ENCODE data around the gene NEDD8. TPM values are rescaled to one million over a fixed set of nuclear protein-coding genes. Genes with fewer than 3 reads are reported as not detected.

NEDD8 gene
- total RNA-seq, 1 donor from 2014 or later = 132 TPM

- DNase-seq = no peak
- TF ChIP-seq, protein P1, sequence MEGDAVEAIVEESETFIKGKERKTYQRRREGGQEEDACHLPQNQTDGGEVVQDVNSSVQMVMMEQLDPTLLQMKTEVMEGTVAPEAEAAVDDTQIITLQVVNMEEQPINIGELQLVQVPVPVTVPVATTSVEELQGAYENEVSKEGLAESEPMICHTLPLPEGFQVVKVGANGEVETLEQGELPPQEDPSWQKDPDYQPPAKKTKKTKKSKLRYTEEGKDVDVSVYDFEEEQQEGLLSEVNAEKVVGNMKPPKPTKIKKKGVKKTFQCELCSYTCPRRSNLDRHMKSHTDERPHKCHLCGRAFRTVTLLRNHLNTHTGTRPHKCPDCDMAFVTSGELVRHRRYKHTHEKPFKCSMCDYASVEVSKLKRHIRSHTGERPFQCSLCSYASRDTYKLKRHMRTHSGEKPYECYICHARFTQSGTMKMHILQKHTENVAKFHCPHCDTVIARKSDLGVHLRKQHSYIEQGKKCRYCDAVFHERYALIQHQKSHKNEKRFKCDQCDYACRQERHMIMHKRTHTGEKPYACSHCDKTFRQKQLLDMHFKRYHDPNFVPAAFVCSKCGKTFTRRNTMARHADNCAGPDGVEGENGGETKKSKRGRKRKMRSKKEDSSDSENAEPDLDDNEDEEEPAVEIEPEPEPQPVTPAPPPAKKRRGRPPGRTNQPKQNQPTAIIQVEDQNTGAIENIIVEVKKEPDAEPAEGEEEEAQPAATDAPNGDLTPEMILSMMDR (IDR thresholded peaks at IDR 0.05) = no peak
- Histone ChIP-seq H3K4me1 (peaks cover 13% of the 10 kb centered on the region), H3K4me3 (peak overlapping the region; percentile 44), H3K27ac (peak overlapping the region; percentile 60), H3K27me3 (ENCODE audit: low read depth) (no peaks in the 10 kb centered on the region), H3K36me3 (peaks cover 76% of the 10 kb centered on the region), H3K9me3 (no peaks in the 10 kb centered on the region)
- ATAC-seq = peak in 1 of 2 donors; percentile 8
- intact Hi-C loops (cut with DNase I) = no loop called here
Observed at GRCh38 chr14:24172261-24172860, 59.8 kb downstream of the NEDD8 start.

DNA sequence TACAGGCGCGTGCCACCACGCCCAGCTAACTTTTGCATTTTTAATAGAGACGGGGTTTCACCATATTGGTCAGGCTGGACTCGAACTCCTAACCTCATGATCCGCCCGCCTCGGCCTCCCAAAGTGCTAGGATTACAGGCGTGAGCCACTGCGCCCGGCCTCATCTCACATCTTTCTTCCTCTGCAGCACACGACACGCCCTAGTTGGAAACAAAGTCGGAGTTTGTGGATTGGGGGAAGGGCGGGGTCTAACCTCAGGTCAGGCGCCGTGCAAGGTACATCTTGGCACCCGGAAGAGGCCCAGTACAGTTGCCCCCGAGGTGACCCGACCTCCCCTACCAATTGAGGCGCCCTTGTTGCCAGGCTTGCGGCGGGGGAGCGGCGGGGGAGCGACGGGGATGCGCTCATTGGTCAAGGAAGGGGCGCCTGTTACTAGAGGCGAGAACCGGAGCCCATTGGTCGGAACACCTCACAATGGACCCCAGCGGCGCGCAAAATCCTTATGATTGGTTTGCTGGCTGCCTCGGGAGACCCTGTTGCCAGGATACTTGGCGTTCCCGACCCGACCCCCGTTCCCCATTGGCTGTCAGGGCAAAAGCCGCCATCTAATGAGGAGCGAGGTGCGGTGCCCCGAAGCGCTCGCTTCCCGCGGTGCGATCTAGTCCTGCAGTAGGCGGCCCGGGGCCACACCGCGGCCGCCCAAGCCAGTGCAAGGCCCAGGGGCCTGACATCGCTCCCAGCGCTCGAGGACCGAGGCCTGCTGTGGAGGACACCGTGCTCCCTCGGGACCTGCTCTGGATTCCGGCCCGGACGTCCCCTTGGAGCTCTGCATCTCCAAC lies 60.5 kb downstream of the NEDD8 start, which contains the start of gene REC8:
Gene REC8, plus strand, starts transcription at position 659 of the 839 bp plus-strand sequence. CDS start 473 bp downstream, outside the sequence.
- intact Hi-C loops (cut with DNase I) = no loop called here
- Histone ChIP-seq H3K9me3 (no peaks in the 10 kb centered on the region), H3K27ac (peak within 1 kb of the TSS; percentile 60), H3K4me3 (peak within 1 kb of the TSS; percentile 44), H3K36me3 (peaks cover 76% of the 10 kb centered on the region), H3K27me3 (ENCODE audit: low read depth) (no peaks in the 10 kb centered on the region), H3K4me1 (peaks cover 13% of the 10 kb centered on the region)
- TF ChIP-seq, protein P1 (IDR thresholded peaks at IDR 0.05) = no peak
- peak; percentile 91 to 92 for ATAC-seq
- peak; percentile 87 for DNase-seq

GRCh38 chr14:24167469-24168114 lies 64.6 kb downstream of the NEDD8 start:
- intact Hi-C loops (cut with DNase I) = no loop called here
- TF ChIP-seq, protein P1 (IDR thresholded peaks at IDR 0.05) = no peak
- DNase-seq = no peak
- Histone ChIP-seq H3K9me3 (no peaks in the 10 kb centered on the region), H3K27ac (peak overlapping the region; percentile 3), H3K4me1 (peaks cover 27% of the 10 kb centered on the region), H3K27me3 (ENCODE audit: low read depth) (no peaks in the 10 kb centered on the region), H3K36me3 (peaks cover 83% of the 10 kb centered on the region), H3K4me3 (no peak overlapping the region)
- ATAC-seq = peak in 1 of 2 donors; percentile 2

Other genes with a start within 250 kb of the NEDD8 start
- 19.4 TPM for gene DHRS4L2, start 243.4 kb downstream of the NEDD8 start, total RNA-seq
- 0.95 TPM for gene CARMIL3, start 180.4 kb downstream of the NEDD8 start, total RNA-seq
- not detected for gene CPNE6, start 160.8 kb downstream of the NEDD8 start, total RNA-seq
- gene PCK2, start 138.1 kb downstream of the NEDD8 start, total RNA-seq = 42.8 TPM
- 64.9 TPM for gene DCAF11, start 117.6 kb downstream of the NEDD8 start, total RNA-seq
- gene NRL, start 117.4 kb downstream of the NEDD8 start, total RNA-seq = 2.0 TPM
- 0.97 TPM for gene FITM1, start 101.7 kb downstream of the NEDD8 start, total RNA-seq
- 198 TPM for gene PSME1, start 96.2 kb downstream of the NEDD8 start, total RNA-seq
- gene EMC9, start 90.8 kb downstream of the NEDD8 start, total RNA-seq = 9.3 TPM
- 144 TPM for gene PSME2, start 85.8 kb downstream of the NEDD8 start, total RNA-seq
- gene RNF31, start 84.9 kb downstream of the NEDD8 start, total RNA-seq = 67.3 TPM
- gene IRF9, start 71.1 kb downstream of the NEDD8 start, total RNA-seq = 158 TPM
- gene REC8, start 60.3 kb downstream of the NEDD8 start, total RNA-seq = 18.4 TPM
- 18.3 TPM for gene IPO4, start 43.6 kb downstream of the NEDD8 start, total RNA-seq
- gene TM9SF1, start 36.9 kb downstream of the NEDD8 start, total RNA-seq = 48.9 TPM
- gene TSSK4, start 26.7 kb downstream of the NEDD8 start, total RNA-seq = 0.74 TPM
- gene CHMP4A, start 18.9 kb downstream of the NEDD8 start, total RNA-seq = 41.9 TPM
- gene MDP1, start 16.3 kb downstream of the NEDD8 start, total RNA-seq = 13.3 TPM
- 72.3 TPM for gene GMPR2, start 562 bp upstream of the NEDD8 start, total RNA-seq
- gene TINF2, start 10.3 kb upstream of the NEDD8 start, total RNA-seq = 85.7 TPM
- gene TGM1, start 30.8 kb upstream of the NEDD8 start, total RNA-seq = 5.9 TPM
- gene RABGGTA, start 39.2 kb upstream of the NEDD8 start, total RNA-seq = 50.4 TPM
- 22.7 TPM for gene DHRS1, start 67.4 kb upstream of the NEDD8 start, total RNA-seq
- gene NOP9, start 67.5 kb upstream of the NEDD8 start, total RNA-seq = 22.0 TPM
- 16.4 TPM for gene CIDEB, start 75.6 kb upstream of the NEDD8 start, total RNA-seq
- gene LTB4R2, start 77.8 kb upstream of the NEDD8 start, total RNA-seq = 5.9 TPM
- gene LTB4R, start 79.1 kb upstream of the NEDD8 start, total RNA-seq = 14.1 TPM
- 42.7 TPM for gene ADCY4, start 102.7 kb upstream of the NEDD8 start, total RNA-seq
- 27.9 TPM for gene RIPK3, start 107.6 kb upstream of the NEDD8 start, total RNA-seq
- gene NFATC4, start 135.8 kb upstream of the NEDD8 start, total RNA-seq = 37.0 TPM
- 17.9 TPM for gene NYNRIN, start 166.6 kb upstream of the NEDD8 start, total RNA-seq
- 2.3 TPM for gene CBLN3, start 197.3 kb upstream of the NEDD8 start, total RNA-seq
- gene KHNYN, start 197.6 kb upstream of the NEDD8 start, total RNA-seq = 61.4 TPM
- 61.6 TPM for gene SDR39U1, start 210.4 kb upstream of the NEDD8 start, total RNA-seq